ENCODE results near the gene SPNS3. TPM values are rescaled to one million over a fixed set of nuclear protein-coding genes. Genes with fewer than 3 reads are reported as not detected.
A peak's percentile ranks its signal among the peaks of the same experiment; 100 is the strongest.

Gene SPNS3
- total RNA-seq, 3 donors from 2014 or later: 0.38 to 0.72 TPM; not detected in 1

- H3K36me3 ChIP-seq (ENCODE audit: low read depth): no peaks in the 10 kb centered on the region
- H3K4me1 ChIP-seq (ENCODE audit: low read depth): no peaks in the 10 kb centered on the region
- intact Hi-C loops (cut with DNase I, micrococcal nuclease): loop anchor here in 1 of 2 donors (10.0 kb wide), 1 partner anchor 198 kb away; no protein-coding TSS in a partner anchor
- ATAC-seq (peak; percentile 99), DNase-seq (peak; percentile 90 to 95 (median 92))
- H3K4me3 ChIP-seq: no peak overlapping the region
- no peaks in the 10 kb centered on the region for H3K9me3 ChIP-seq
- peak; percentile 66 for TF ChIP-seq CTCF (IDR thresholded peaks at IDR 0.05)
Measured at GRCh38 chr17:4412933-4413831, 20.6 kb upstream of the SPNS3 start.

GRCh38 chr17:4417129-4417667 is 16.5 kb upstream of the SPNS3 start:
- TF ChIP-seq CTCF (IDR thresholded peaks at IDR 0.05): no peak
- H3K36me3 ChIP-seq (ENCODE audit: low read depth): no peaks in the 10 kb centered on the region
- no peaks in the 10 kb centered on the region for H3K9me3 ChIP-seq
- no peak overlapping the region for H3K4me3 ChIP-seq
- intact Hi-C loops (cut with DNase I, micrococcal nuclease): loop anchor here (5.0 to 10.0 kb wide), 2 partner anchors 202 to 210 kb away; no protein-coding TSS in a partner anchor
- ATAC-seq (no peak), DNase-seq (no peak)
- peaks cover 4% of the 10 kb centered on the region for H3K4me1 ChIP-seq (ENCODE audit: low read depth)

- peak in 2 of 3 donors; percentile 39 to 71 for DNase-seq
- intact Hi-C loops (cut with DNase I, micrococcal nuclease): loop anchor here in 1 of 2 donors (5.0 kb wide), 1 partner anchor 207 kb away; no protein-coding TSS in a partner anchor
Measured at GRCh38 chr17:4420692-4421131, 13.0 kb upstream of the SPNS3 start.

GRCh38 chr17:4422864-4423263 is 10.9 kb upstream of the SPNS3 start:
- no peaks in the 10 kb centered on the region for H3K36me3 ChIP-seq (ENCODE audit: low read depth)
- intact Hi-C loops (cut with DNase I, micrococcal nuclease): loop anchor here in 1 of 2 donors (5.0 kb wide), 1 partner anchor 204 kb away; no protein-coding TSS in a partner anchor

More at GRCh38 chr17:4420692-4421131, 13.0 kb upstream of the SPNS3 start:
- no peaks in the 10 kb centered on the region for H3K36me3 ChIP-seq (ENCODE audit: low read depth)
- TF ChIP-seq CTCF (IDR thresholded peaks at IDR 0.05): peak; percentile 60
- H3K9me3 ChIP-seq: no peaks in the 10 kb centered on the region
- no peak overlapping the region for H3K4me3 ChIP-seq
- peaks cover 4% of the 10 kb centered on the region for H3K4me1 ChIP-seq (ENCODE audit: low read depth)
- peak; percentile 97 for ATAC-seq

DNA sequence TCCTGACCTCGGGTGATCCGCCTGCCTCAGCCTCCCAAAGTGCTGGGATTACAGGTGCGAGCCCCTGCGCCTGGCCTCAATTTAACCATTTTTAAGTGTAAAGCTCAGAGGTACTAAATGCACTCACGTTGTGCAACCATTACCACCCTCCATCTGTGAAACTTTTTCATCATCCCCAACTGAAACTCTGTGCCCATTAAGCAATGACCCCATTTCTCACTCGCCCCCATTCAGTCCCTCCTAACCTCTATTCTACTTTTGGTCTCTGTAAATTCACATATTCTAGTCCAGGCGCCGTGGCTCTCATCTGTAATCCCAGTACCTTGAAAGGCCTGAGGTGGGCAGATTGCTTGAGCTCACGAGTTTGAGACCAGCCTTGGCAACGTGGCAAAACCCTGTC is 8.3 kb upstream of the SPNS3 start:
- DNase-seq: no peak
- intact Hi-C loops (cut with DNase I, micrococcal nuclease): no loop called here
- peaks cover 4% of the 10 kb centered on the region for H3K4me1 ChIP-seq (ENCODE audit: low read depth)
- H3K4me3 ChIP-seq: no peak overlapping the region
- no peaks in the 10 kb centered on the region for H3K9me3 ChIP-seq
- ATAC-seq: no peak
- no peak for TF ChIP-seq CTCF (IDR thresholded peaks at IDR 0.05)
- no peaks in the 10 kb centered on the region for H3K36me3 ChIP-seq (ENCODE audit: low read depth)

More at GRCh38 chr17:4422864-4423263, 10.9 kb upstream of the SPNS3 start:
- H3K4me1 ChIP-seq (ENCODE audit: low read depth): peaks cover 4% of the 10 kb centered on the region
- DNase-seq: no peak
- ATAC-seq: no peak
- no peak for TF ChIP-seq CTCF (IDR thresholded peaks at IDR 0.05)
- no peaks in the 10 kb centered on the region for H3K9me3 ChIP-seq
- no peak overlapping the region for H3K4me3 ChIP-seq

All from mucosa of descending colon (tissue), 3 donors.